Osteoblast (primary cell): Measurements from ENCODE around the gene PPP1R14B. TPM values are rescaled to one million over a fixed set of nuclear protein-coding genes. Genes with fewer than 3 reads are reported as not detected.

Experiments
- DNase-seq: peaks from one replicate; pipeline ENCODE4 v3.0.0; 2011; ENCODE audit warnings: low spot score, mixed read lengths; ENCODE audit not compliant: insufficient read length; ENCODE audit errors: missing footprints
- H2AFZ ChIP-seq: 2 replicates; pipeline ENCODE4 v1.6.0; 2011; ENCODE audit warnings: mild to moderate bottlenecking, low read length
- H3K27ac ChIP-seq: 2 replicates; pipeline ENCODE4 v1.5.1; 2011; ENCODE audit warnings: mild to moderate bottlenecking, low read depth, low read length, moderate library complexity
- H3K27me3 ChIP-seq: 2 replicates; pipeline ENCODE4 v1.6.0; 2012; ENCODE audit warnings: mild to moderate bottlenecking, control low read depth, inconsistent platforms, low read length, moderate library complexity; ENCODE audit not compliant: insufficient read depth
- H3K36me3 ChIP-seq: 2 replicates; pipeline ENCODE4 v1.5.1; 2011; ENCODE audit warnings: mild to moderate bottlenecking, low read length, control low read depth, moderate library complexity; ENCODE audit not compliant: insufficient read depth
- H3K4me1 ChIP-seq: 2 replicates; pipeline ENCODE4 v1.5.1; 2011; ENCODE audit warnings: mild to moderate bottlenecking, low read length, control low read depth, moderate library complexity; ENCODE audit not compliant: insufficient read depth
- H3K4me2 ChIP-seq: 2 replicates; pipeline ENCODE4 v1.6.0; 2011; ENCODE audit warnings: mild to moderate bottlenecking, low read length; ENCODE audit not compliant: insufficient read depth
- H3K4me3 ChIP-seq: fragments of 200-600 bp; sonication (generic); 3 replicates; pipeline ENCODE4 v1.5.1; 2012; ENCODE audit warnings: mild to moderate bottlenecking, low read length, inconsistent platforms; ENCODE audit not compliant: insufficient read depth
- H3K79me2 ChIP-seq: 2 replicates; pipeline ENCODE4 v1.6.0; 2012; ENCODE audit warnings: mild to moderate bottlenecking, low read length, control low read depth, inconsistent platforms; ENCODE audit not compliant: insufficient read depth
- H3K9me3 ChIP-seq: 2 replicates; pipeline ENCODE4 v1.5.1; 2011; ENCODE audit warnings: low read depth, low read length, control low read depth
- H4K20me1 ChIP-seq: 2 replicates; pipeline ENCODE4 v1.6.0; 2012; ENCODE audit warnings: mild to moderate bottlenecking, low read length, control low read depth; ENCODE audit not compliant: insufficient read depth
- total RNA-seq: library from RNA; depleted of rRNA; stranded (reverse); fragments of >200 nt; gene quantifications from 2 replicates; pipeline ENCODE4 v1.2.3, GENCODE V29; 2012
- TF ChIP-seq, protein P1 (sequence below): IDR thresholded peaks from 2 replicates; pipeline ENCODE4 v1.5.1; 2011; ENCODE audit warnings: mild to moderate bottlenecking, low read depth, low read length, moderate library complexity; ENCODE audit errors: extremely low read depth

PPP1R14B gene
- total RNA-seq, 1 donor = 136 TPM

- DNase-seq = no peak
- H3K9me3 ChIP-seq = no peaks in the 10 kb centered on the region
- TF ChIP-seq, protein P1, sequence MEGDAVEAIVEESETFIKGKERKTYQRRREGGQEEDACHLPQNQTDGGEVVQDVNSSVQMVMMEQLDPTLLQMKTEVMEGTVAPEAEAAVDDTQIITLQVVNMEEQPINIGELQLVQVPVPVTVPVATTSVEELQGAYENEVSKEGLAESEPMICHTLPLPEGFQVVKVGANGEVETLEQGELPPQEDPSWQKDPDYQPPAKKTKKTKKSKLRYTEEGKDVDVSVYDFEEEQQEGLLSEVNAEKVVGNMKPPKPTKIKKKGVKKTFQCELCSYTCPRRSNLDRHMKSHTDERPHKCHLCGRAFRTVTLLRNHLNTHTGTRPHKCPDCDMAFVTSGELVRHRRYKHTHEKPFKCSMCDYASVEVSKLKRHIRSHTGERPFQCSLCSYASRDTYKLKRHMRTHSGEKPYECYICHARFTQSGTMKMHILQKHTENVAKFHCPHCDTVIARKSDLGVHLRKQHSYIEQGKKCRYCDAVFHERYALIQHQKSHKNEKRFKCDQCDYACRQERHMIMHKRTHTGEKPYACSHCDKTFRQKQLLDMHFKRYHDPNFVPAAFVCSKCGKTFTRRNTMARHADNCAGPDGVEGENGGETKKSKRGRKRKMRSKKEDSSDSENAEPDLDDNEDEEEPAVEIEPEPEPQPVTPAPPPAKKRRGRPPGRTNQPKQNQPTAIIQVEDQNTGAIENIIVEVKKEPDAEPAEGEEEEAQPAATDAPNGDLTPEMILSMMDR = no peak
- no peak overlapping the region for H2AFZ ChIP-seq
- peaks cover 5% of the 10 kb centered on the region for H3K79me2 ChIP-seq
- no peaks in the 10 kb centered on the region for H3K27me3 ChIP-seq
- H3K4me3 ChIP-seq = no peak overlapping the region
- H3K4me1 ChIP-seq = peaks cover 14% of the 10 kb centered on the region
- H3K27ac ChIP-seq = no peak overlapping the region
- no peak overlapping the region for H3K4me2 ChIP-seq
- no peaks in the 10 kb centered on the region for H4K20me1 ChIP-seq
- peaks cover 15% of the 10 kb centered on the region for H3K36me3 ChIP-seq
Observed at GRCh38 chr11:64275031-64275800, 28.5 kb upstream of the PPP1R14B start.

DNA sequence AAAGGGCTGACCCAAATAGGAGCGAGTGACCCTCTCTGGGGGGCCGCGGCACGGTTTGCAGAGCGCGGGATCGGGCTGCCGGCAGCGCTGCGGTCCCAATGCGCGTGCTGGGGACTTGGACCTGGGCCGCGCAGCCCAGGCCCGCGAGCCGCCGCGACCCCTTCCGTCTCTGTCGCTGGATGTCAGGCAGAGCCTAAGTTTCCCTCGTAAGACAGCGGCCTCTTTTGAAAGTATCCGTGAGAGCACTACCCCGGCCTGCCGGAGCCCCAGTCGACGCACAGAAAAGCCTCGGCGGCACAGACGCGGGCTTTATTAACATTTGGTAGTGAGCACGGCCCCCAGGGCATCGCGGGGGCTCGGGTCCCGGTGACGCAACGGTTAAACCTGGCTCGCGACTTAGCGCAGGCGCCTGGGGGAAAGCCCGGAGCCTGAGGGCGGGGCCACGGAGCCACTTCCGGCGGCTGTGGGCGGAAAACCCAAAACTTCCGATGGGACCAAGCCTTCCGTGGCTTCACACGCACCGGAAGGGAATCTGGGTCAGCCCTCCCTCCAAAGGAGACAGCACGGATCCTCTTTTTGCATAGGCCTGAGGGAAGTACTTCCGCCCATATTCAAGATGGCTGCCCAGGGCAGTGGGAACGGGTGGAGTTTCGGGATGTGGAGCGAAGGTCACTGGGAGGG lies 22.9 kb upstream of the PPP1R14B start:
- Histone ChIP-seq H3K4me3 (peak overlapping the region; percentile 74), H2AFZ (peak overlapping the region; percentile 56), H3K4me2 (peak overlapping the region; percentile 96), H3K9me3 (no peaks in the 10 kb centered on the region), H3K36me3 (peaks cover 19% of the 10 kb centered on the region), H3K79me2 (no peaks in the 10 kb centered on the region), H3K27me3 (no peaks in the 10 kb centered on the region), H4K20me1 (no peaks in the 10 kb centered on the region), H3K4me1 (peaks cover 27% of the 10 kb centered on the region), H3K27ac (peak overlapping the region; percentile 94)
- peak; percentile 97 for DNase-seq
- TF ChIP-seq, protein P1 = no peak

- H3K79me2 ChIP-seq = no peaks in the 10 kb centered on the region
- H3K9me3 ChIP-seq = no peaks in the 10 kb centered on the region
- H3K36me3 ChIP-seq = peaks cover 23% of the 10 kb centered on the region
- peak overlapping the region; percentile 74 for H3K4me3 ChIP-seq
- H2AFZ ChIP-seq = peak overlapping the region; percentile 56
- TF ChIP-seq, protein P1 = no peak
- H3K27ac ChIP-seq = peak overlapping the region; percentile 94
- DNase-seq = peak; percentile 90
- no peaks in the 10 kb centered on the region for H3K27me3 ChIP-seq
- H3K4me1 ChIP-seq = peaks cover 27% of the 10 kb centered on the region
- no peaks in the 10 kb centered on the region for H4K20me1 ChIP-seq
- peak overlapping the region; percentile 96 for H3K4me2 ChIP-seq
Observed at GRCh38 chr11:64268893-64269539, 22.3 kb upstream of the PPP1R14B start.
